Body of pancreas (tissue), 4 donors: Measurements from ENCODE around the gene DDX3X.

Experiments
- CTCF ChIP-seq, 7 experiments: fragments of 450-650 bp in 4 of 7; fragments of 200-600 bp in 3 of 7; sonication (generic) in 3 of 7; IDR thresholded peaks; one replicate each; pipeline ENCODE4 v1.5.1; 2016 to 2019; ENCODE audit warnings: antibody characterized with exemption in 7 of 7
- POLR2A ChIP-seq, 3 donors: fragments of 450-650 bp; IDR thresholded peaks; one replicate each; pipeline ENCODE4 v1.6.1; 2016; ENCODE audit warnings: antibody characterized with exemption in 3 of 3, mild to moderate bottlenecking in 2 of 3

- no peak for TF ChIP-seq CTCF (IDR thresholded peaks at IDR 0.05)
- peak; percentile 55 to 82 (median 79) for TF ChIP-seq POLR2A (IDR thresholded peaks at IDR 0.05)
Measured at GRCh38 chrX:41333003-41333743, 789 bp upstream of the DDX3X start.
